Sigmoid colon (tissue), 7 donors: ENCODE data around the gene MSRB2. TPM values are rescaled to one million over a fixed set of nuclear protein-coding genes. Genes with fewer than 3 reads are reported as not detected.

Experiments
- DNase-seq: peaks from one replicate; pipeline ENCODE4 v3.0.0-alpha.2; 2019
- H3K27ac ChIP-seq, 4 donors: fragments of 200-600 bp; sonication (generic); one replicate each; pipeline ENCODE4 v1.5.1; 2016 to 2019; ENCODE audit warnings: mild to moderate bottlenecking in 1 of 4
- H3K27me3 ChIP-seq, 3 donors: fragments of 200-600 bp; sonication (generic); one replicate each; pipeline ENCODE4 v1.5.1; 2019; ENCODE audit warnings: mild to moderate bottlenecking in 1 of 3
- H3K36me3 ChIP-seq, 4 donors: fragments of 200-600 bp; sonication (generic); one replicate each; pipeline ENCODE4 v1.5.1; 2016 to 2019
- H3K4me1 ChIP-seq, 4 donors: fragments of 200-600 bp; sonication (generic); one replicate each; pipeline ENCODE4 v1.5.1; 2017 to 2019
- H3K4me3 ChIP-seq, 4 donors: fragments of 200-600 bp; sonication (generic); one replicate each; pipeline ENCODE4 v1.5.1; 2017 to 2019; ENCODE audit warnings: mild to moderate bottlenecking in 2 of 4, moderate library complexity in 1 of 4
- H3K9me3 ChIP-seq, 4 donors: fragments of 200-600 bp in 3 of 4; sonication (generic) in 3 of 4; one replicate each; pipeline versions ENCODE4 v1.5.1 to v1.6.1; 2013 to 2019
- EP300 ChIP-seq, 4 donors: sonication (generic); formaldehyde crosslinking; IDR thresholded peaks; one replicate each; pipeline ENCODE4 v1.6.1; 2017; ENCODE audit warnings: antibody characterized with exemption in 4 of 4
- POLR2A ChIP-seq, 2 donors: fragments of 450-650 bp; IDR thresholded peaks; one replicate each; pipeline ENCODE4 v1.6.1; 2016; ENCODE audit warnings: antibody characterized with exemption in 2 of 2, mild to moderate bottlenecking in 2 of 2, moderate library complexity in 2 of 2
- POLR2AphosphoS5 ChIP-seq, 4 donors: sonication (generic); formaldehyde crosslinking; IDR thresholded peaks; one replicate each; pipeline ENCODE4 v1.6.1; 2017; ENCODE audit warnings: antibody characterized with exemption in 4 of 4
- WGBS, 2 donors: extraction: QIAGEN DNeasy Blood & Tissue Kit; methylation state at CpG; one replicate each; pipeline ENCODE4 v1.1.7; 2013; 5-methylcytosine and 5-hydroxymethylcytosine counted together
- intact Hi-C: fragments of 100-400 bp; cut with DNase I; formaldehyde crosslinking; loops from one replicate; pipeline ENCODE4 v1.15.1; 2023
- polyA plus RNA-seq, 3 donors: library from polyadenylated mRNA; stranded (reverse); fragments of 200-250 nt; gene quantifications; one replicate each; pipeline ENCODE4 v1.2.3, GENCODE V29; 2013
- total RNA-seq, 4 donors: library from RNA; depleted of rRNA; stranded (reverse); fragments of >200 nt; gene quantifications; one replicate each; pipeline ENCODE4 v1.1.0, GENCODE V29; 2016
- TF ChIP-seq, protein P1 (sequence below), 4 experiments: fragments of 450-650 bp in 3 of 4; fragments of 200-600 bp in 1 of 4; IDR thresholded peaks; one replicate each; pipeline ENCODE4 v1.5.1; 2016 to 2019; ENCODE audit warnings: antibody characterized with exemption in 4 of 4, mild to moderate bottlenecking in 3 of 4, moderate library complexity in 2 of 4
- donor health status: healthy with polysubstance abuse.
- donor health status: Bipolar disorder and iron deficiency.
- donor health status: healthy.

MSRB2 gene
- total and polyA plus RNA-seq, 7 donors, result 16.6 to 56.3 (median 32.7) TPM

DNA sequence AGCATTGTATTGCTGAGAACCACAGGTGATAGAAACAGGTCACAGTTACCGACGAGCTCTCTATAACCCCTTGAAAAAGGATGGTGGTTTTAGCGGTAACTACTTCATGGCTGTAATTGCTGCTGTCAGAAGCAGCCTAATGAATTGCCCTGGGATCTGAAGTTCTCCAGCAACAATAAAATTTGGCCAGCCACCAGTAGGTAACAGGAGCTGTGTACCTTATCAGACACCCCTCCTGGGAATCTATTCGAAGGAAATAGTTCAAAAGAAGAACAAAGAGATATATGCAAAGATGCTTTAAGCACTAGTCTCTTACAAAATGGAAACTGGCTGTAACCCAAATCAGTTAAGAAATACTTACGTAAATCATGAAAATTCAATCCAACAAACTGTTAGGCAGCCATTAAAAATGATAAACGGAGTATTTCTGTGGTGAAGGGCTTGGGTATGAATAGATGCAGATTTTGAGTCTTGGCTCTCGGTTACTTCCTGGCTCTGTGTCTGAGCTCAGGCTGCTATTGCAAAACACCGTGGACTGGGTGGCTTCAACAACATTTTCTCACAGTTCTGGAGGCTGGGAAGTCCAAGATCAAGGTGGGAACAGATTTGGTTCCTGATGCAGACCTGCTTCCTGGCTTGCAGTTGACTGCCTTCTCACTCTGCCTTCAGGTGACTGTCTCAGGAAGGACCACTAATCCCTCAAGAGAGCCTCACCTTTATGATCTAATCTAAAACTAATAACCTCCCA lies 1.6 kb downstream of the MSRB2 start:
- peak overlapping the region; percentile 62 to 95 (median 79) for H3K4me3 ChIP-seq
- H3K4me1 ChIP-seq, result peaks cover 0 to 17% (median 12%) of the 10 kb centered on the region in 4 donors
- peak overlapping the region; percentile 90 to 99 (median 96) for H3K27ac ChIP-seq
- no peaks in the 10 kb centered on the region for H3K36me3 ChIP-seq
- no peaks in the 10 kb centered on the region for H3K27me3 ChIP-seq
- TF ChIP-seq, protein P1, sequence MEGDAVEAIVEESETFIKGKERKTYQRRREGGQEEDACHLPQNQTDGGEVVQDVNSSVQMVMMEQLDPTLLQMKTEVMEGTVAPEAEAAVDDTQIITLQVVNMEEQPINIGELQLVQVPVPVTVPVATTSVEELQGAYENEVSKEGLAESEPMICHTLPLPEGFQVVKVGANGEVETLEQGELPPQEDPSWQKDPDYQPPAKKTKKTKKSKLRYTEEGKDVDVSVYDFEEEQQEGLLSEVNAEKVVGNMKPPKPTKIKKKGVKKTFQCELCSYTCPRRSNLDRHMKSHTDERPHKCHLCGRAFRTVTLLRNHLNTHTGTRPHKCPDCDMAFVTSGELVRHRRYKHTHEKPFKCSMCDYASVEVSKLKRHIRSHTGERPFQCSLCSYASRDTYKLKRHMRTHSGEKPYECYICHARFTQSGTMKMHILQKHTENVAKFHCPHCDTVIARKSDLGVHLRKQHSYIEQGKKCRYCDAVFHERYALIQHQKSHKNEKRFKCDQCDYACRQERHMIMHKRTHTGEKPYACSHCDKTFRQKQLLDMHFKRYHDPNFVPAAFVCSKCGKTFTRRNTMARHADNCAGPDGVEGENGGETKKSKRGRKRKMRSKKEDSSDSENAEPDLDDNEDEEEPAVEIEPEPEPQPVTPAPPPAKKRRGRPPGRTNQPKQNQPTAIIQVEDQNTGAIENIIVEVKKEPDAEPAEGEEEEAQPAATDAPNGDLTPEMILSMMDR (IDR thresholded peaks at IDR 0.05), result no peak
- TF ChIP-seq EP300 (IDR thresholded peaks at IDR 0.05) (peak in 3 of 4 donors; percentile 16 to 54 (median 32)), POLR2AphosphoS5 (IDR thresholded peaks at IDR 0.05) (peak; percentile 61 to 78 (median 72))
- intact Hi-C loops, result loop anchor here (5.0 to 10.0 kb wide), 7 partner anchors 340 to 1918 kb away; partner anchors contain the start of genes BMI1, DNAJC1, ENKUR and OTUD1
- peak; percentile 84 for DNase-seq
- 57 to 80% methylated on average over 8 of the region's 8 CpGs for WGBS, 2 donors
- peaks cover 0 to 4% (median 0%) of the 10 kb centered on the region in 4 donors for H3K9me3 ChIP-seq

GRCh38 chr10:23099079-23099478 lies 3.7 kb downstream of the MSRB2 start:
- Histone ChIP-seq H3K36me3 (peaks cover 0 to 1% (median 0%) of the 10 kb centered on the region in 4 donors), H3K27ac (no peak overlapping the region), H3K27me3 (no peaks in the 10 kb centered on the region), H3K9me3 (peaks cover 0 to 4% (median 0%) of the 10 kb centered on the region in 4 donors), H3K4me3 (no peak overlapping the region), H3K4me1 (peaks cover 0 to 17% (median 12%) of the 10 kb centered on the region in 4 donors)
- intact Hi-C loops, result loop anchor here (5.0 to 10.0 kb wide), 7 partner anchors 338 to 1916 kb away; partner anchors contain the start of genes BMI1, DNAJC1, ENKUR and OTUD1
- WGBS, 2 donors, result 75 to 89% methylated on average over 3 of the region's 3 CpGs
- DNase-seq, result no peak
- no peak for TF ChIP-seq POLR2A (IDR thresholded peaks at IDR 0.05)
- TF ChIP-seq POLR2AphosphoS5 (IDR thresholded peaks at IDR 0.05), result no peak
- TF ChIP-seq EP300 (IDR thresholded peaks at IDR 0.05), result no peak

DNA sequence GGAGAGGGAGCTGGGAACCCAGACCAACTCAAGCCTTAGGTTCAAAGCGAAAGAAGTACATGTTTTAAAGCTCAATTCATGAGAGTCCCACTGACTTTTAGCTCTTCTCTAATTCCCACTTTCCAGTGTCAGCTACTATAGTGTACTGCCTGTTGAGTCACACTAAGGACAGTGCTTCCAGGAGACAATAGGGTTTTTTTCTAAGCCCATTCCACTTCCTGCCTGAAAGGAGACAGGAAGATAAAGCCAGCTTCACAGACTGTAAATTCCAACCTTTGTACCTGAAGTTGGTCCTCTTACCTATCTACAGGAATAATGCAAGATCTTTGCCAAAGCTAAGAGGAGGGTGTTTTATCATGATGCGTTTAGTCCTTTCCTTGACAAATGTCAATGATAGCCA lies 4.4 kb downstream of the MSRB2 start:
- no peak for DNase-seq
- 33 to 70% methylated on average over 2 of the region's 2 CpGs for WGBS, 2 donors
- Histone ChIP-seq H3K4me1 (peaks cover 0 to 17% (median 13%) of the 10 kb centered on the region in 4 donors), H3K27me3 (no peaks in the 10 kb centered on the region), H3K9me3 (peaks cover 0 to 4% (median 0%) of the 10 kb centered on the region in 4 donors), H3K27ac (no peak overlapping the region), H3K4me3 (no peak overlapping the region), H3K36me3 (peaks cover 0 to 8% (median 5%) of the 10 kb centered on the region in 4 donors)
- TF ChIP-seq, protein P1 (IDR thresholded peaks at IDR 0.05), result no peak
- no peak for TF ChIP-seq POLR2AphosphoS5 (IDR thresholded peaks at IDR 0.05)
- no peak for TF ChIP-seq EP300 (IDR thresholded peaks at IDR 0.05)
- no peak for TF ChIP-seq POLR2A (IDR thresholded peaks at IDR 0.05)
- intact Hi-C loops, result loop anchor here (5.0 to 10.0 kb wide), 7 partner anchors 337 to 1915 kb away; partner anchors contain the start of genes BMI1, DNAJC1, ENKUR and OTUD1

GRCh38 chr10:23100331-23101030 lies 5.1 kb downstream of the MSRB2 start:
- Histone ChIP-seq H3K27me3 (no peaks in the 10 kb centered on the region), H3K36me3 (peaks cover under 1 to 15% (median 11%) of the 10 kb centered on the region in 4 donors), H3K4me3 (no peak overlapping the region), H3K4me1 (peaks cover 0 to 17% (median 13%) of the 10 kb centered on the region in 4 donors), H3K27ac (no peak overlapping the region), H3K9me3 (peaks cover 0 to 4% (median 0%) of the 10 kb centered on the region in 4 donors)
- TF ChIP-seq EP300 (IDR thresholded peaks at IDR 0.05) (no peak), POLR2AphosphoS5 (IDR thresholded peaks at IDR 0.05) (no peak), POLR2A (IDR thresholded peaks at IDR 0.05) (no peak)
- TF ChIP-seq, protein P1 (IDR thresholded peaks at IDR 0.05), result no peak
- intact Hi-C loops, result no loop called here
- no peak for DNase-seq
- 60 to 65% methylated on average over 6 of the region's 6 CpGs for WGBS, 2 donors
